Breast epithelium (tissue), 3 donors: Measurements from ENCODE around the gene NRCAM.

Experiments used
- POLR2A ChIP-seq: fragments of 450-650 bp; IDR thresholded peaks from one replicate; pipeline ENCODE4 v1.6.1; 2016; ENCODE audit warnings: antibody characterized with exemption, mild to moderate bottlenecking, moderate library complexity
- POLR2AphosphoS5 ChIP-seq, 3 donors: sonication (generic); formaldehyde crosslinking; IDR thresholded peaks; one replicate each; pipeline ENCODE4 v1.6.1; 2017; ENCODE audit warnings: antibody characterized with exemption in 3 of 3
- TF ChIP-seq, protein P1 (sequence below), 3 donors: fragments of 450-650 bp; IDR thresholded peaks; one replicate each; pipeline ENCODE4 v1.5.1; 2016 to 2017; ENCODE audit warnings: antibody characterized with exemption in 3 of 3, mild to moderate bottlenecking in 3 of 3, moderate library complexity in 3 of 3

- TF ChIP-seq, protein P1, sequence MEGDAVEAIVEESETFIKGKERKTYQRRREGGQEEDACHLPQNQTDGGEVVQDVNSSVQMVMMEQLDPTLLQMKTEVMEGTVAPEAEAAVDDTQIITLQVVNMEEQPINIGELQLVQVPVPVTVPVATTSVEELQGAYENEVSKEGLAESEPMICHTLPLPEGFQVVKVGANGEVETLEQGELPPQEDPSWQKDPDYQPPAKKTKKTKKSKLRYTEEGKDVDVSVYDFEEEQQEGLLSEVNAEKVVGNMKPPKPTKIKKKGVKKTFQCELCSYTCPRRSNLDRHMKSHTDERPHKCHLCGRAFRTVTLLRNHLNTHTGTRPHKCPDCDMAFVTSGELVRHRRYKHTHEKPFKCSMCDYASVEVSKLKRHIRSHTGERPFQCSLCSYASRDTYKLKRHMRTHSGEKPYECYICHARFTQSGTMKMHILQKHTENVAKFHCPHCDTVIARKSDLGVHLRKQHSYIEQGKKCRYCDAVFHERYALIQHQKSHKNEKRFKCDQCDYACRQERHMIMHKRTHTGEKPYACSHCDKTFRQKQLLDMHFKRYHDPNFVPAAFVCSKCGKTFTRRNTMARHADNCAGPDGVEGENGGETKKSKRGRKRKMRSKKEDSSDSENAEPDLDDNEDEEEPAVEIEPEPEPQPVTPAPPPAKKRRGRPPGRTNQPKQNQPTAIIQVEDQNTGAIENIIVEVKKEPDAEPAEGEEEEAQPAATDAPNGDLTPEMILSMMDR (IDR thresholded peaks at IDR 0.05) = no peak
- TF ChIP-seq POLR2A (no peak), POLR2AphosphoS5 (IDR thresholded peaks at IDR 0.05) (no peak)
Observed at GRCh38 chr7:108164342-108164741, 291.9 kb downstream of the NRCAM start.
